Activated B cell treated with CpG ODN at 0.5 μM for 24 hours (primary cell): ENCODE measurements around the gene C22orf23. TPM values are rescaled to one million over a fixed set of nuclear protein-coding genes. Genes with fewer than 3 reads are reported as not detected.

Source experiments
- ATAC-seq: fragments of 200-7000 bp; cut with Tn5 transposase; one replicate; pipeline ENCODE4 v1.10.0; 2021; ENCODE audit warnings: low read depth, mild to moderate bottlenecking, moderate library complexity
- CTCF ChIA-PET: fragments of 350-600 bp; sonication (Branson Sonifier 250); formaldehyde crosslinking; loops from one replicate; lab custom pipeline; 2021; ENCODE audit warnings: antibody characterized with exemption; lab: Charles Lee
- POLR2A ChIA-PET: fragments of 350-600 bp; sonication (Branson Sonifier 250); formaldehyde crosslinking; loops from one replicate; lab custom pipeline; 2021; ENCODE audit warnings: antibody characterized with exemption; lab: Charles Lee
- DNase-seq: peaks from one replicate; pipeline ENCODE4 v3.0.0; 2022
- H3K27ac Mint-ChIP-seq: one replicate; pipeline ENCODE4 v1.8.0; 2020; ENCODE audit warnings: mixed read lengths
- H3K27me3 Mint-ChIP-seq: one replicate; pipeline ENCODE4 v1.8.0; 2021; ENCODE audit warnings: mixed read lengths
- H3K36me3 Mint-ChIP-seq: one replicate; pipeline ENCODE4 v1.8.0; 2021; ENCODE audit warnings: low read depth, mixed read lengths
- H3K4me1 Mint-ChIP-seq: one replicate; pipeline ENCODE4 v1.8.0; 2021; ENCODE audit warnings: mixed read lengths
- H3K4me3 Mint-ChIP-seq: one replicate; pipeline ENCODE4 v1.8.0; 2020; ENCODE audit warnings: mild to moderate bottlenecking, mixed read lengths
- H3K9me3 Mint-ChIP-seq: one replicate; pipeline ENCODE4 v1.8.0; 2020; ENCODE audit warnings: mixed read lengths
- CTCF ChIP-seq: fragments of 200-600 bp; IDR thresholded peaks from one replicate; pipeline ENCODE4 v1.8.0; 2022; ENCODE audit warnings: antibody characterized with exemption, mild to moderate bottlenecking
- intact Hi-C: fragments of 100-400 bp; cut with micrococcal nuclease; formaldehyde crosslinking; loops from one replicate; pipeline ENCODE4 v1.15.1; 2024
- total RNA-seq: library from RNA; stranded (reverse); gene quantifications from 2 replicates; pipeline ENCODE4 v1.2.3, GENCODE V29; 2022

Gene C22orf23
- total RNA-seq, 1 donor from 2014 or later = 0.16 TPM

- peaks cover 41% of the 10 kb centered on the region for H3K36me3 Mint-ChIP-seq
- H3K27ac Mint-ChIP-seq = no peak overlapping the region
- CTCF ChIA-PET = no interaction called here
- DNase-seq (no peak), ATAC-seq (no peak)
- H3K9me3 Mint-ChIP-seq = no peaks in the 10 kb centered on the region
- H3K27me3 Mint-ChIP-seq = no peaks in the 10 kb centered on the region
- TF ChIP-seq CTCF = no peak
- intact Hi-C loops = no loop called here
- peaks cover 12% of the 10 kb centered on the region for H3K4me1 Mint-ChIP-seq
- no peak overlapping the region for H3K4me3 Mint-ChIP-seq
- POLR2A ChIA-PET = no interaction called here
Measured at GRCh38 chr22:37922191-37922590, 31.2 kb downstream of the C22orf23 start.

- no peaks in the 10 kb centered on the region for H3K9me3 Mint-ChIP-seq
Measured at GRCh38 chr22:37920126-37920525, 33.3 kb downstream of the C22orf23 start.

GRCh38 chr22:37918580-37919270 lies 34.7 kb downstream of the C22orf23 start:
- DNase-seq (no peak), ATAC-seq (no peak)
- Mint-ChIP-seq H3K27me3 (no peaks in the 10 kb centered on the region), H3K4me3 (no peak overlapping the region), H3K36me3 (peaks cover 35% of the 10 kb centered on the region), H3K27ac (peak overlapping the region; percentile 53), H3K9me3 (no peaks in the 10 kb centered on the region), H3K4me1 (peaks cover 12% of the 10 kb centered on the region)
- intact Hi-C loops = no loop called here
- no peak for TF ChIP-seq CTCF
- ChIA-PET CTCF (interaction anchor here (0.6 kb wide), 1 partner anchor 29 kb away, joined by 3 read pairs; no protein-coding TSS in a partner anchor), POLR2A (interaction anchor here (0.7 kb wide), 1 partner anchor 658 kb away, joined by 5 read pairs; no protein-coding TSS in a partner anchor)

More at GRCh38 chr22:37920126-37920525, 33.3 kb downstream of the C22orf23 start:
- H3K27me3 Mint-ChIP-seq = no peaks in the 10 kb centered on the region
- intact Hi-C loops = no loop called here
- peak overlapping the region; percentile 85 for H3K27ac Mint-ChIP-seq
- H3K36me3 Mint-ChIP-seq = peaks cover 36% of the 10 kb centered on the region
- ChIA-PET CTCF (no interaction called here), POLR2A (interaction anchor here (0.6 kb wide), 1 partner anchor 222 kb away, joined by 17 read pairs; no protein-coding TSS in a partner anchor)
- H3K4me3 Mint-ChIP-seq = peak overlapping the region; percentile 64
- TF ChIP-seq CTCF = no peak
- DNase-seq = no peak
- H3K4me1 Mint-ChIP-seq = peaks cover 12% of the 10 kb centered on the region
- peak; percentile 14 for ATAC-seq

DNA sequence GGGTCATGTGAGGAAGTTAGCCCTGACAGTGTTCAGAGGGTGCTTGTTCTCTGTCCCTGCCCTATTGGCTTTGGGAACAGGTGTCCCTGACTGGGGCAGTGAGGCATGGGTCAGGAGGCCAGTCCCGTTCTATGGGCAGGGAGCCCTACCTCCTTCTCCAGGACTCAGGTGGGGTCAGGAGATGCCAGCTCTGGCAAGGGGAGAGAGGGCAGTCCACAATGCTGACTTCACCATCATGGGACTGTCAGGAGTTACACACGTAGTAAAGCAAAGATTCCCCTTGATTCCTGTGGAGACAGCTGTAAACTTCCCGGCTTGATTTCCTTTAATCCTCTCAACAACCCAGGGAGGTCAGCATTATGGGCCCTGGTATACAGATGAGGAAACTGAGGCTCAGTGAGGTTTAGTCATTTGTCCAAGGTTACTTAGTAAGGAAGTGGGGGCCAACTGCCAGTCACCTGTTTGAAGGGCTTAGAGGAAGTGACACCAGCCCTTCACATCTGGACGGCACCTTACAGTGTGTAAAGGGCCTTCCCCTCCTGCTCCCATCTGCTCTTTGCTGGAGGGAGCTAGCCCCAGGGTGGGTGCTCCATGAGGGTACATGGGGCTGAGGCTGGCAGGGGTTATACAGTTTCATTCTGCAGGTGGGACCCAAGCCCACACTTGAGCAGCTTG lies 35.4 kb downstream of the C22orf23 start:
- no peaks in the 10 kb centered on the region for H3K27me3 Mint-ChIP-seq
- intact Hi-C loops = no loop called here
- POLR2A ChIA-PET = no interaction called here

More for the DNA sequence above, 35.4 kb downstream of the C22orf23 start:
- ATAC-seq (peak; percentile 47), DNase-seq (no peak)
- H3K27ac Mint-ChIP-seq = peak overlapping the region; percentile 53
- H3K9me3 Mint-ChIP-seq = no peaks in the 10 kb centered on the region
- H3K4me1 Mint-ChIP-seq = peaks cover 12% of the 10 kb centered on the region
- no peak overlapping the region for H3K4me3 Mint-ChIP-seq
- peaks cover 37% of the 10 kb centered on the region for H3K36me3 Mint-ChIP-seq
- CTCF ChIA-PET = no interaction called here
- TF ChIP-seq CTCF = no peak
